ENCODE measurements around the gene JAG1. TPM values are rescaled to one million over a fixed set of nuclear protein-coding genes. Genes with fewer than 3 reads are reported as not detected.

The JAG1 gene
- total RNA-seq, 3 donors from 2014 or later, result 87.1 to 104 (median 94.4) TPM

GRCh38 chr20:10604865-10605440, 68.8 kb downstream of the JAG1 start:
- no peak overlapping the region for H3K4me3 ChIP-seq
- no peak for DNase-seq
- no peak for TF ChIP-seq CTCF (IDR thresholded peaks at IDR 0.05)
- H3K4me1 ChIP-seq (ENCODE audit: low read depth), result no peaks in the 10 kb centered on the region
- intact Hi-C loops (cut with DNase I, micrococcal nuclease), result no loop called here
- no peaks in the 10 kb centered on the region for H3K9me3 ChIP-seq
- no peaks in the 10 kb centered on the region for H3K36me3 ChIP-seq (ENCODE audit: low read depth)
- ATAC-seq, result no peak

- intact Hi-C loops (cut with DNase I, micrococcal nuclease), result no loop called here
- no peak overlapping the region for H3K4me3 ChIP-seq
- no peaks in the 10 kb centered on the region for H3K9me3 ChIP-seq
- TF ChIP-seq CTCF (IDR thresholded peaks at IDR 0.05), result no peak
- peak in 1 of 3 donors; percentile 19 for DNase-seq
- no peaks in the 10 kb centered on the region for H3K4me1 ChIP-seq (ENCODE audit: low read depth)
- peak; percentile 52 for ATAC-seq
- no peaks in the 10 kb centered on the region for H3K36me3 ChIP-seq (ENCODE audit: low read depth)
Measured at GRCh38 chr20:10603971-10604864, 69.6 kb downstream of the JAG1 start.

- ATAC-seq (no peak), DNase-seq (no peak)
- no peak overlapping the region for H3K4me3 ChIP-seq
- intact Hi-C loops (cut with DNase I, micrococcal nuclease), result no loop called here
- H3K4me1 ChIP-seq (ENCODE audit: low read depth), result peaks cover 3% of the 10 kb centered on the region
- TF ChIP-seq CTCF (IDR thresholded peaks at IDR 0.05), result no peak
- H3K36me3 ChIP-seq (ENCODE audit: low read depth), result no peaks in the 10 kb centered on the region
- no peaks in the 10 kb centered on the region for H3K9me3 ChIP-seq
Measured at GRCh38 chr20:10603378-10603777, 70.4 kb downstream of the JAG1 start.

- DNase-seq (no peak), ATAC-seq (no peak)
- H3K9me3 ChIP-seq, result no peaks in the 10 kb centered on the region
- no peak overlapping the region for H3K4me3 ChIP-seq
- H3K4me1 ChIP-seq (ENCODE audit: low read depth), result peaks cover 5% of the 10 kb centered on the region
- intact Hi-C loops (cut with DNase I, micrococcal nuclease), result no loop called here
- no peaks in the 10 kb centered on the region for H3K36me3 ChIP-seq (ENCODE audit: low read depth)
- TF ChIP-seq CTCF (IDR thresholded peaks at IDR 0.05), result no peak
Measured at GRCh38 chr20:10602221-10602871, 71.5 kb downstream of the JAG1 start.

- DNase-seq, result no peak
- no peak for TF ChIP-seq CTCF (IDR thresholded peaks at IDR 0.05)
- Histone ChIP-seq H3K4me1 (ENCODE audit: low read depth) (peaks cover 5% of the 10 kb centered on the region), H3K4me3 (no peak overlapping the region), H3K36me3 (ENCODE audit: low read depth) (no peaks in the 10 kb centered on the region), H3K9me3 (no peaks in the 10 kb centered on the region)
- intact Hi-C loops (cut with DNase I, micrococcal nuclease), result no loop called here
- ATAC-seq, result no peak
Measured at GRCh38 chr20:10597637-10598036, 76.2 kb downstream of the JAG1 start.
